GM23338 (cell line): ENCODE data around the gene PVALB.

Experiments used
- CREB1 ChIP-seq: fragments of 250-450 bp; sonication (Bioruptor Pico); IDR thresholded peaks from 2 replicates; pipeline ENCODE4 v1.5.0; 2020; ENCODE audit warnings: low read depth, mild to moderate bottlenecking, moderate library complexity
- CTCF ChIP-seq, 2 experiments: fragments of 200-600 bp in 1 of 2; sonication (generic) in 1 of 2; conservative IDR thresholded peaks; 2 replicates each; pipeline versions ENCODE4 v1.5.1 to v1.6.1; 2016 to 2017; ENCODE audit warnings: antibody characterized with exemption in 2 of 2, low read depth in 2 of 2, mild to moderate bottlenecking in 2 of 2, moderate library complexity in 1 of 2
- ETS1 ChIP-seq: IDR thresholded peaks from 2 replicates; pipeline ENCODE4 v1.6.1; 2016; ENCODE audit warnings: antibody characterized with exemption
- EZH2 ChIP-seq: fragments of 200-600 bp; sonication (generic); IDR thresholded peaks from one replicate; pipeline ENCODE4 v1.8.0; 2017; ENCODE audit warnings: antibody characterized with exemption, mild to moderate bottlenecking, low read depth; ENCODE audit not compliant: unreplicated experiment
- EZH2phosphoT487 ChIP-seq: fragments of 200-600 bp; sonication (generic); IDR thresholded peaks from one replicate; pipeline ENCODE4 v1.8.1; 2018; ENCODE audit warnings: antibody characterized with exemption; ENCODE audit not compliant: unreplicated experiment
- JUNB ChIP-seq: IDR thresholded peaks from one replicate; pipeline ENCODE4 v1.6.1; 2016; ENCODE audit warnings: antibody characterized with exemption; ENCODE audit not compliant: unreplicated experiment
- NANOG ChIP-seq: IDR thresholded peaks from 2 replicates; pipeline ENCODE4 v1.6.1; 2016; ENCODE audit warnings: antibody characterized with exemption, borderline replicate concordance
- POLR2AphosphoS5 ChIP-seq: IDR thresholded peaks from 2 replicates; pipeline ENCODE4 v1.6.1; 2016; ENCODE audit warnings: antibody characterized with exemption, low read depth
- REST ChIP-seq: IDR thresholded peaks from one replicate; pipeline ENCODE4 v1.6.1; 2018; ENCODE audit warnings: antibody characterized with exemption; ENCODE audit not compliant: unreplicated experiment
- ZNF114 ChIP-seq: fragments of 250-450 bp; sonication (Bioruptor Pico); IDR thresholded peaks from 2 replicates; pipeline ENCODE4 v1.5.0; 2020; ENCODE audit warnings: mild to moderate bottlenecking, moderate library complexity
- ZNF331 ChIP-seq: fragments of 250-450 bp; sonication (Bioruptor Pico); IDR thresholded peaks from 2 replicates; pipeline ENCODE4 v1.5.0; 2020; ENCODE audit warnings: low read depth, mild to moderate bottlenecking, moderate library complexity

- no peak for TF ChIP-seq EZH2
- TF ChIP-seq CTCF (conservative IDR thresholded peaks at IDR 0.05; ENCODE audit: low read depth in 2 of 2): peak in 1 of 2 experiments; percentile 22; a peak in 1 of 4 replicates
- no peak for TF ChIP-seq POLR2AphosphoS5
- no peak for TF ChIP-seq CREB1 (CRISPR knock-in tag)
- TF ChIP-seq REST: no peak
- TF ChIP-seq ZNF331 (CRISPR knock-in tag): no peak
- no peak for TF ChIP-seq EZH2phosphoT487
- no peak for TF ChIP-seq ZNF114 (CRISPR knock-in tag)
- TF ChIP-seq NANOG: no peak
- TF ChIP-seq JUNB: no peak
- no peak for TF ChIP-seq ETS1
Observed at GRCh38 chr22:36829370-36830002, 12.7 kb upstream of the PVALB start.
